ENCODE results near the gene GNB3.

Gene GNB3

DNA sequence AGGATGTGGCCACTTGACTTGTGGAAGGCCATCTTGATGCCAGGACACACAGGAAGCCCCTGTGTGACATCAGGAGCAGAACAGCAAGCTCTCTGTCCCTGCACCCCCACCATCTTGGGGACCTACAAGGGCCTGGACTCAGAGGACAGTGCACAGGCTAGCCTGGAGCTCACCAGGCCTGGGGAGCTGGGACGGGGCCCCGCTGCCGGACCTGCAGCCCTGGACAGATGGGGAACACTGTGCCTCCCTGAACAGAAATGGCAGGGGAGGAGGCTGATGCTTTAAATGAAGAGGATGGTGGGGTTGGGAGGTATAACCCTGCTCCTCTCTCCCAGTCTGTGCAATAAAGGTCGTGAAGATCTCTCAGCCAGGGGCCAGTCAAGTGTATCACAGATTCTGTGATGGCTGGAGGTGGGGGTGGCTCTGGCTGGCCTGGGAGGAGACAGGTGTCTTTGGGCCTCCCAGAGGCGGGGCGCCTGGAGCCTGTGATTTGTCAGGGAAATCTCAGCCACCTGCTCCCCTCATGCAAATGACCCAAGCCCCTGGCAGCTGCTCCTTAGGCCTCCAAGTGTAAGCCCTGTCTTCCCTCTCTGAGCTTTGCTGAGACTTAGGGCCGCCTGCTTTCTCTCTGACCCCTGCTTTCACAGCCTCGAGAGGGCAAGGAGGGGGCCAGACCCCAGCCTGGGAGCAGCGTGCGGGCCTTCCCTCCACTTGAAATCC lies 1.1 kb upstream of the GNB3 start:
- DNase-seq, result no peak

DNA sequence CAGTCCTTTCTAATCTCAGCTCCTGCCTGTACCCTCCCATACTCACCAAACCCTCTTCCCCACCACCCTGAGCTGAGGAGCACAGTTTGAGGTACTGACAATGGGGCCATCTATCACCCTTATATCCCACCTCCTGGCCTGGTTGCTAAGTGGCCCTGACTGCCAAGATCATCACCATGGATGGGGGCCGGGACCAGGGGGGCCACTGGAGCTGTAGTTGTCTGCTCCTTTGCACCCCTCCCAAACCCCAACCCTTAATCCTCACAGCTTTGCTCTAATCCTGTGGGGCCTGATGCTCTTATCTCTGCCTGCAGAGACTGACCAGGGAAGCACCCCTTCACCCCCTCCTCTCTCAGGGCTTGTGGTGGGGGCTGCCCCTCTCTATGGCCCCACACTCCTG lies 395 bp upstream of the GNB3 start:
- no peak for DNase-seq

DNA sequence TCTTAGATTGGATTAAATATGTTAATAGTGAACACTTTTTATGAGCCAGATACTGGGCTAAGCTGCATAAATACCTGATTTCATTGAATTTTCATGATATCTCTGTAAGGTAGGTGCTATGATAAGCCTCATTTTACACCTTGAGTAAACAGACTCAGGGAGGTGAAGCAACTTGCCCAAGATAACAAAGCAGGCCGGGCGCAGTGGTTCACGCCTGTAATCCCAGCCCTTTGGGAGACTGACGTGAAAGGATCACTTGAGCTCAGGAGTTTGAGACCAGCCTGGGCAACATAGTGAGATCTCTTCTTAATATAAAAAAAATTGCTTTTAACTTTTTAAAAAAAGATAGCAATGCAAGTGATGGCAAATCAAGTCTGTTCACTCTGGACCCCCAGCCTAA lies 1.4 kb downstream of the GNB3 start:
- no peak for DNase-seq

DNA sequence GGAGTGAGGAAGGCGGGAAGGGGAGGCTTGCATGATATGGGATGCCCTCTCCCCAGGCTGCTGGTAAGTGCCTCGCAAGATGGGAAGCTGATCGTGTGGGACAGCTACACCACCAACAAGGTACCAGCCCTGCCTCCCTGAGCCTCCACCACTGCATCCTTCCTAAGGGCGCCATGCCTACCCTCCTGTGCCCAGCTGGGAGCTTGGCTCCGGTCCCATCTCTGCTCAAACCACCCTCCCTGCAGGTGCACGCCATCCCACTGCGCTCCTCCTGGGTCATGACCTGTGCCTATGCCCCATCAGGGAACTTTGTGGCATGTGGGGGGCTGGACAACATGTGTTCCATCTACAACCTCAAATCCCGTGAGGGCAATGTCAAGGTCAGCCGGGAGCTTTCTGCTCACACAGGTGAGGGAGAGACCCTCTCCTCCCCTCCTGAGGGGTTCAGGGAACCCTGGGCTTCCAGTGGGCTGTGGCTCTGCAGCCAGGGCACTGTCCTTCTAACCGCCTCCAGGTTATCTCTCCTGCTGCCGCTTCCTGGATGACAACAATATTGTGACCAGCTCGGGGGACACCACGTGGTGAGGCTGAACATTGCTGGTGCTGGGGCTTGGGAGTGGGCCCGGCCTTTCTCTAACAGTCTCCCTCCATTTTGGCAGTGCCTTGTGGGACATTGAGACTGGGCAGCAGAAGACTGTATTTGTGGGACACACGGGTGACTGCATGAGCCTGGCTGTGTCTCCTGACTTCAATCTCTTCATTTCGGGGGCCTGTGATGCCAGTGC lies 2.6 kb downstream of the GNB3 start:
- no peak for DNase-seq

DNA sequence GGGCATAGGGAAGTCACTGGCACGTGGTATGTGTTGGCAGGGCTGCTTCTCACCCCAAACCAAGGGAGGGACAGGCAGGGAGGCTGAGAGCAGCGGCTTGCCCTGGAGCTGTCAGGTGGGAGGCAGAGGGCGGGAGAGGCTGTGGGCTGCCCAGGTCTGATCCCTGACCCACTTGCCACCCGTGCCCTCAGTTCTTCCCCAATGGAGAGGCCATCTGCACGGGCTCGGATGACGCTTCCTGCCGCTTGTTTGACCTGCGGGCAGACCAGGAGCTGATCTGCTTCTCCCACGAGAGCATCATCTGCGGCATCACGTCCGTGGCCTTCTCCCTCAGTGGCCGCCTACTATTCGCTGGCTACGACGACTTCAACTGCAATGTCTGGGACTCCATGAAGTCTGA lies 4.7 kb downstream of the GNB3 start:
- DNase-seq, result no peak

DNA sequence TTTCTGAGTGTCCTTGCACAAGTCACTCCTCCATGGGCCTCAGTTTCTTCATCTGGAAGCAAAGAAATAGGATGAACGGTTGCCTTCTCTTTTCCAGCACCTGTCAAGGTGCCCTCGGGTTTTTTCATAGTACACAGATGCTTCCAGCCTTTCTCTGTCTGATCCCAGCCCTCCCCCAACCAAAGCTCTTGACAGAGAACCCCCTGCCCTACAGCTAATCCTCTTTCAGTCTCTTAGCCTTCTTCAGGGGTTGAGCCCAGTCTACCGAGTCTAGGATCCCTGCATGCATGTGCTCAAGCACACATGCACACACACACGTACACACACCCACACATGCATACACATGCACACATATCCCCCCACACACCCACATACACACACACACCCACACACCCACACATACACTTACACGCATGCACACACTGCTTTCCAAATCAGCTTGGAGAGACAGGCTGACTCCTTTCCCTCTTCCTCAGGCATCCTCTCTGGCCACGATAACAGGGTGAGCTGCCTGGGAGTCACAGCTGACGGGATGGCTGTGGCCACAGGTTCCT lies 5.7 kb downstream of the GNB3 start:
- DNase-seq, result no peak

DNA sequence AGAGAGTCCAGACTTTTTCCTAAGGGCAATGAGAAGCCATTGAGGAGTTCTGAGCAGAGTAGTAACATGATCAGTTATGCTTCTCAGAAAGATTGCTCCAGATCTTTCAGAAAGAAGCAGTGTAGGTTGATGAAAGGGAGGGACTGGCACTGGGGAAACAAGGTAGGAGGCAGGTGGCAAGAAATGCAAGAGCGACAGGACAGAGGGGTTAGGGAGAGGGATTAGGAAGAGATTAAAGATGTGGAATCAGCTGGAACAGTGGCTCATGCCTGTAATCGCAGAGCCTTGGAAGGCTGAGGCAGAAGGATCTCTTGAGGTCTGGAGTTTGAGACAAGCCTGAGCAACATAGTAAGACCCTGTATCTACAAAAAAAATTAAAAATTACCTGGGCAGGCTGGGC lies 7.0 kb downstream of the GNB3 start:
- DNase-seq, result no peak

DNA sequence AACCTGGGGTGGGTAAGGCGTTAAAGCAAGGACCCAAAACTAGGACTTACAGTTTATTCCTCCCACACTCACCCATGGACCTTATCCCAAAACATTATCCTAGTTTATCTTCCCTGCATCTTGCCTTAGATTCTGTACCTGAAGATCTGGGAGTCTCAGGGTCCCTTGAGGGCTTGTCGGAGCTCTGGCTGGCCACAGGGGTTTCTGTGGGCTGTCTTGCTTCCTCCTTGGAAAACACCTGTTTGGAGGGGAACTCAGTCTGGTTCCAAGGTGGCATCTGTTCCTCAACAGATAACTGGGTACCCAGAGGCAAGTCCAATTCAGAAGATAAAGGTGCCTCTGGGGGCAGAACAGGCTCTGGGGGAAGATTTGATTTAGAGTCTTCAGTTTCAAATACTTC lies 8.7 kb downstream of the GNB3 start:
- DNase-seq, result no peak

DNA sequence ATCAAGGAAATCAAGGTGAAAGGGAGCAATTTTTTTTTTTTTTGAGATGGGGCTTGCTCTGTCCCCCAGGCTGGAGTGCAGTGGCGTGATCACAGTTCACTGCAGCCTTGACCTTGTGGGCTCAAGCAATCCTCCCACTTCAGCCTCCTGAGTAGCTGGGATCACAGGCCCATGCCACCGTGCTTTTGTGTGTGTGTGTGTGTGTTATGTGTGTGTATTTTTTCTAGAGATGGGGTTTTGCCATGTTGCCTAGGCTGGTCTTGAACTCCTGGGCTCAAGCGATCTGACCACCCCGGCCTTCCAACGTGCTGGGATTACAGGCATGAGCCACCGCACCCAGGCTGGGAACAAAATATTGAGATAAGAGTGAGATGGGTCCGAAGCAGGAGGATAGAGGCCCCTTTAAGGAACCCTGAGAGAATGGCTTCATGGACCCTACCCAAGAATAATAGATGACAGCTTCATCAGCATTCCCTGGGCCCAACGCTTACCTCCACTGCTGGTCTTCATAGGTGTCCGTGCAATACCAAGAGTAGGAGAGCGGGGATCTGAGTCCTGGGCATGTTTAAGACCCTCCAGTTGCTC lies 9.3 kb downstream of the GNB3 start:
- no peak for DNase-seq

DNA sequence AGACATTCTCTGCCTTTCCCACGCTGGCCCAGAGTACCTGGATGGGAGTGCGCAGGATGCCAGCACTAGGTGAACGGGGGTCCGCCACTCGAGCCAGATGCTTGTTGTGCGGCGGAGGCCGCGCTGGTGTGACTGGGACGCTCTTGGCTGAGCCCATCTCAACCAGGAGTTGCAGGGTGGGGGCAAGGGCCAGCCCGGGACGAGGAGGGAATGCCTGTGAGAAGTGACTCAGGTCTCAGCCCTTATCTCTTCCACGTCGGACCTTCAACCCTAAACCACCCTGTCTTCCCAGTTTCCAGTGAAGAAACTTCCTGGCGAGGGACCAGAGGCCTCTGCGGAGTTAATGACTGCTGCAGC lies 10.0 kb downstream of the GNB3 start:
- no peak for DNase-seq

DNA sequence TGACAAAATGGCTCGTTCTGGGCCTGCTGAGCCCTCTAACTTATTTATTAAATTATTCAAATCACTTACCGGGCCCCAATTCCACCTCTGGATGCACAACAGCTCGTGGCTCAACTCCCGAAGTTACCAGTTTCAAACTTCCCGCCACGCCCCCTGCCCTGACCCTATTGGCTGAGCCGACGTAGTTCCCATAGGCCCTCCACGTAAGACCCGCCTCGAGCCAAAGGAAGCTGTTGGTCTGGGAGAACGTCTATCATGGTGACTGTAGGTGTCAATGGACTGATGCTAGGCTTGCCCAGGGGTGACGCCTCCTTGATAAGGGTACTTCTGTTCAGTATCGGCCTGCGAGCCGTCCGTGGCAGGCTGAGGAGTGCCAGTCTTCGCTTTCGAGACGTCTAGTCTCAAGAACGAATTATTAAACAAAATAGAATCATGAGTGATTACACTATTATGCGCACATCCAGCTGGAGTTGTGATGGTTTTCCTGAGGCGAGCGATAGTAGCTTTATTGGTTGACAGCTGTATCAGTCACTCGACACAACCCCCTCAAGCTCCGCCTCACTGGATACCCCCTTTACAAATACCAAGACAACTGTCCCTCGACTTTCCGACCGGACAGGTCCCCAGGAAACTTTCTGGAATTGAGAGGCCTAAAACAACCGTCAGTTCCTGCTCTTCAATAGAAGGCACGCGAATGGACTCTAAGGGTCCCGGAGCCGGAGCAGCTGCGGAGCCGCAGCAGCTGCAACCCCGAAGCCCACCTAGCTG lies 10.6 kb downstream of the GNB3 start, which contains the start of gene CDCA3:
Gene CDCA3 (minus strand): TSS at position 134 of the 768 bp plus-strand sequence. CDS start 334 bp downstream, outside the sequence.
- DNase-seq, result peak; percentile 100

DNA sequence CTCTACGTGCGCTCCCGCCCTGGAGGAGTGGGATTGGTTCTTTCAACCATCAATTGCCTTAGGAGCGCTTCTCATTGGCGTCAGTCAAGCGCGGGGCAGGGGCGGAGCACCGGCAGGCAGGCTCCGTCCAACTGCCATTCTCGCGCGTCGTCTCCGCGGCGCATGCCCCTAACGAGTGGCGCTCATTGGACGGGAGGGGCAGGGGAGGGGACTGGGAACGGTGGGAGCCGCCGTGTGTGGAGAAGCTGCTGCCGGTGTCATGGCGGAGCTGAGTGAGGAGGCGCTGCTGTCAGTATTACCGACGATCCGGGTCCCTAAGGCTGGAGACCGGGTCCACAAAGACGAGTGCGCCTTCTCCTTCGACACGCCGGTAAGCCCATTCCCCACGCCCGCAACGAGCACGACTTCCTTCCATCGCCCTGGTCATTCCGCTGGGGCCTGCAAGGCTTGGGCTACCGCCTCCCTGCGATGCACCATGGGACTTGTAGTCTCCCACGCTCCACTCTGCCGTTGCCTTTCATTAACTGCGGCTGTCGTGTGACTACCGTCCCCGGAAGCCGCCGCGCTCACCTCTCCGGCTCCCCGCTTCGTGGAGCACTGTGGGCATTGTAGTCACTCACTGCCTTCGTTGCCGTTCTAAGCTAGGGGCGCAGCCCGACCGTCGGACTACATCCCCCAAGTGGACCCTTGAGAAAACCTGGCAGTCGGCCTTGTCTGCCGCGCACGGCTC lies 11.4 kb downstream of the GNB3 start, which contains the start of gene USP5:
Gene USP5 (plus strand): TSS at position 230 of the 730 bp plus-strand sequence. CDS start 30 bp downstream, at position 260.
- peak; percentile 98 for DNase-seq

DNA sequence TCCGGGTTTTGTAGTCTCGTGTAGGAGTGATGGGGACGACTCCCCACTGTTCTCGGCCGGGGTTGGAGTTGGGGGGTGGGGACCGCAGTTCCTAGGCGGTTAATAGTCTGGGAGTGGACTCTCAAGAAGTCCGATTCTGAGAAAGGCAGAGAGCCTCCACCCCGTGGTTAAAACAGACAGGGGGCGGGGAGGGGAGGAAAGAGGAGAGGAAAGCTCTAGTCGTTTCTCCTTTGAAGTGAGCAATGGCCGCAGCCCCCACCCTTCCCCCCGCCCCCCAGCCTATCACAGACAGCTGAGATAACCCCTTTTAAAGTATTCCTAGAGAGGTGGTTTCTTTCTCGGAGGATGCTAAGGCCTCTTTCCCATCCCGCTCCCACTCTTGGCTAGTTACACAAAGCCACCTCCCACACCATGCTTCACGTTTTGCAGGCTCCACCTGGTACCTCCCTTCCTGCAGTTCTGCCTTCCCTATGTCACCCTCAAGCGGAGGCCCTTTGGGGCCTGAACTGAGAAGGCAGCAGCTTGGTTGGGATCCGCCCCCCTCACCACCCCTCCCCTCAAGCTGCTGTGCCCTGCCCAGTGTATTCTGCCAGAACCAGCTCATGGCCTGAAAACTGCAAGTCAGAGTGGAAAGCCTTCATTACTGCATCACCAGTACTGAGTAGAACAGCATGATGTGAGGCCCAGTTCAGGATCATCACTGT lies 12.1 kb downstream of the GNB3 start:
- no peak for DNase-seq

DNA sequence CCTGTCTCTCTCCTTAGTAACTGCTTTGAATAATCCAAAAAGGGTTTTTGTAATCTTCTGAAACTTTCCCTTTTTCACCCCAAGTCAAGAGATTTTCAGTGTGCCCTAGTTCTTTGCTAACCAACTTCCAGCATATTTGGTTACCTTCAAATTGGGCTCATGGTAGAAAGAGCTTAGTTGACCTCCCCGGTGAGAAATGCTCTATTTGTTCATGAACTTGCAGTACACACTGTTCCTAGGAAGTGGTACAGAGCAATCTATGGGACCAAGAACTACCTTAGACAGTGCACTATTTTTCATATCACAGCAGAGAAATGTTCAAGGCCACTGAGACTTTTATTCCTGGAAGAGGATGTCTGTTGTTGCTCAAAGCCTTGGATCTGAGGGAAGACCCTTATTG lies 12.9 kb downstream of the GNB3 start:
- no peak for DNase-seq

DNA sequence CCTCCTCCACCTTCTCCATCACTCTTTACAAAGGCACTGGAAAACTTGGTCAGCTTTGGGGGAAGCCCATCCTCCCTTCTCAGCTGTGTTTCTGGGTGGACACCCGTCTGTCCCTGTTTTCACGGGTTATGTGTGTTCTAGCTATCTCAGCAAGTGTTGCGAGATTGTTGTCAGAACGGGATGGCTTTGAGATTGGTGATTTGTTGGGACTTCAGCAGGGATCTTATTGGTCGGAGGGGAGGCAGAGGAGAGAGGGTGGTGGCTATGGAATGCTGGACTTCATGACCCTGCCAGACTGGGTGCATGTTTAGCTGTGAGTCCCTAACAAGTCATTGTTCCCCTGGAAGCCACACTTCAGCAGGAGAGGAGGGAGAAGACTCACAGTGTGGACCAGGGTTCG lies 13.3 kb downstream of the GNB3 start:
- DNase-seq, result no peak

DNA sequence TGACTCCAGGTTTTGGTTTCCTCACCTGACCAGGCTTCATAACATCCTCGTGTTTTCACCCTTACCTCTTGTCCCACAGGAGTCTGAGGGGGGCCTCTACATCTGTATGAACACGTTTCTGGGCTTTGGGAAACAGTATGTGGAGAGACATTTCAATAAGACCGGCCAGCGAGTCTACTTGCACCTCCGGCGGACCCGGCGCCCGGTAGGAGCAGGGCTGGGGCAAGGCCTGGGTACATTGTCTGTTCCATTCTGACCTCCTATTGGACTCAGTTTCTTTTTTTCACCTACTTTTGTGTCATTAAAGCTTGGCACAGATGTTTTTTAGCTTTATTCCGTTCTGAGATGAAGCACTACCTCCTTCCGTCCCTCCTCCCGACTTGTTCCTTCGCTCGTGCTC lies 14.6 kb downstream of the GNB3 start:
- no peak for DNase-seq

DNA sequence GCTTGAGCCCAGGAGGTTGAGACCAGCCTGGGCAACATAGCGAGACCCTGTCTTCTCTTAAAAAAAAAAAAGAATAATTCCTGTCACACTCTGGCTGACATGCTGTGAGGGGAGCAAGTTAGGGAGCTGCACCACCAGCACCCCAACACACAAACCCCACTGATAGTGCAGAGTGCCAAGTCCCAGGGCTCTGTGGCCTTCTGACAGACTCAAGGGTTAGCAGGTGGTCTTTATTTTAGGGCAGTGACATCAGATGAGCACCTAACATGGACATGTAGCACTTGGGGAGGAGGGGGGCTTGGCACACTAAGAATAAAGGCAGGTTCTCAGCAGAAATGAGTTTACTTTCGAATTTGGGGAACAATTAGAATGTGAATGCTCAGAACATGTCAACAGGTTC lies 18.1 kb downstream of the GNB3 start:
- DNase-seq, result no peak

DNA sequence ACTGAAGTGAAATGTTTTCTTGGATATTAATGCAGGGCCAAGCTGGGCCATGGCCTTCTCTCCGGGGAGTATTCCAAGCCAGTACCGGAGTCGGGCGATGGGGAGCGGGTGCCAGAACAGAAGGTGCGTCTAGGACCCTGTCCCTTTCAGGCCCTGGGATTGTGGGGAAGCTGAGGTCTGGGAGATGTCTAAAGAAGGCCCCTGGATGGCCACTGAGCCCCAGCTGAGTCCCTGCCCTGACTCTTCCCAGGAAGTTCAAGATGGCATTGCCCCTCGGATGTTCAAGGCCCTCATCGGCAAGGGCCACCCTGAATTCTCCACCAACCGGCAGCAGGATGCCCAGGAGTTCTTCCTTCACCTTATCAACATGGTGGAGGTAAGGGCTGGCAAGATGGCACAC lies 19.4 kb downstream of the GNB3 start:
- DNase-seq, result no peak

DNA sequence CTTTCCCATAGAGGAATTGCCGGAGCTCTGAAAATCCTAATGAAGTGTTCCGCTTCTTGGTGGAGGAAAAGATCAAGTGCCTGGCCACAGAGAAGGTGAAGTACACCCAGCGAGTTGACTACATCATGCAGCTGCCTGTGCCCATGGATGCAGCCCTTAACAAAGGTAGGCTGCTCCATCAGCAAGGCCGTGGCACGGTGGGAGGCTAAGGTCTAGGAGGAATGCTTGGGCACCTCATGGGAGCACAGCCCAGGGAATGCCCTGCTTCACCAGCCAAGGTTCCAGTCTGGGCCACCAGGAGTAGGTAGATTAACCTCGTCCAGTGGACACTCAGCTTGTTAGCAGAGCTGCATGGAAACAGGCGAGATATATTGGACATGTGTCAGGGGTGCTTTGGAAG lies 20.2 kb downstream of the GNB3 start:
- DNase-seq, result no peak

DNA sequence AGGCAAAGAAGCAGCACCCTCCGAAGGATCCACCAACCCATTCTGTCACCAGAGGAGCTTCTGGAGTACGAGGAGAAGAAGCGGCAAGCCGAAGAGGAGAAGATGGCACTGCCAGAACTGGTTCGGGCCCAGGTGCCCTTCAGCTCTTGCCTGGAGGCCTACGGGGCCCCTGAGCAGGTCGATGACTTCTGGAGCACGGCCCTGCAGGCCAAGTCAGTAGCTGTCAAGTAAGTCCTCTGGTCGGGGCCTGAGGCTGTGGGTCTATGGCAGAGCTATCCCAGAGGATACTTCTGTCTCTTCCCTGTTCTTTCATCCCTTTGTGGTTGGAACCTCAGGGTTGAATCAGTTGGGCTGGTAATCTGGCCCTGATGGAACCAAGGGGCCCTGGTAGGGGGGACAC lies 20.7 kb downstream of the GNB3 start:
- DNase-seq, result no peak

DNA sequence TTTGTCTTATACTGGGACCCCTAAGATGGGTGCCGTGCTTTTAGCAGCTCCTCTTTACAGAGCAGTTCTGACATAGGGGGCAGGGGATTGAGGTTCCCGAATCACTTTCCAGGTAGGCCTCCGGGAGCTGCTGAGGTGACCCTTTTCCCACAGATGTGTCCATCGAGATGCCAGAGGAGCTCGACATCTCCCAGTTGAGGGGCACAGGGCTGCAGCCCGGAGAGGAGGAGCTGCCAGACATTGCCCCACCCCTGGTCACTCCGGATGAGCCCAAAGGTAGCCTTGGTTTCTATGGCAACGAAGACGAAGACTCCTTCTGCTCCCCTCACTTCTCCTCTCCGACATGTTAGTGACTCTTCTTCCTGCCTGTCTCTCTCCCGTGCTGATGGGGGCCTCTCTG lies 22.3 kb downstream of the GNB3 start:
- no peak for DNase-seq

Measured in SIG-M5 (cell line).